BJ (cell line): ENCODE results near the gene SNCA. TPM values are rescaled to one million over a fixed set of nuclear protein-coding genes. Genes with fewer than 3 reads are reported as not detected.

Experiments used
- CTCF ChIA-PET: fragments of 350-600 bp; formaldehyde crosslinking; extraction: SDS; loops from one replicate; lab custom pipeline; 2021; ENCODE audit warnings: antibody characterized with exemption, inconsistent platforms; lab: Yijun Ruan, JAX
- POLR2A ChIA-PET: fragments of 300-600 bp; sonication (Branson Sonifier 250); formaldehyde crosslinking; extraction: SDS; loops from one replicate; lab custom pipeline; 2021; ENCODE audit warnings: antibody characterized with exemption; lab: Charles Lee
- DNase-seq: peaks from one replicate; pipeline ENCODE4 v3.0.0-alpha.2; 2011; ENCODE audit warnings: low read depth
- H3K27me3 ChIP-seq: 2 replicates; pipeline ENCODE4 v1.6.0; 2011; ENCODE audit warnings: low read length; ENCODE audit not compliant: control insufficient read depth, insufficient read depth
- H3K36me3 ChIP-seq: 2 replicates; pipeline ENCODE4 v1.5.1; 2011; ENCODE audit warnings: low read length; ENCODE audit not compliant: control insufficient read depth, insufficient read depth
- H3K4me3 ChIP-seq: 2 replicates; pipeline ENCODE4 v1.5.1; 2011; ENCODE audit warnings: low read depth, mild to moderate bottlenecking, control low read depth, low read length
- CTCF ChIP-seq: IDR thresholded peaks from 2 replicates; pipeline ENCODE4 v1.5.1; 2011; ENCODE audit warnings: low read depth, mild to moderate bottlenecking, control low read depth, inconsistent platforms, low read length, moderate library complexity; ENCODE audit not compliant: insufficient read depth
- polyA plus RNA-seq: library from polyadenylated mRNA; depleted of rRNA; stranded (reverse); fragments of >200 nt; gene quantifications from 2 replicates; pipeline ENCODE4 v1.2.3, GENCODE V29; 2011

The SNCA gene
- polyA plus RNA-seq, 1 experiment = 0.18 TPM

GRCh38 chr4:89835413-89835812, 1.5 kb downstream of the SNCA start:
- CTCF ChIA-PET = no interaction called here
- Histone ChIP-seq H3K36me3 (no peaks in the 10 kb centered on the region), H3K27me3 (peaks cover 28% of the 10 kb centered on the region), H3K4me3 (no peak overlapping the region)
- POLR2A ChIA-PET = no interaction called here
- DNase-seq = no peak
- no peak for TF ChIP-seq CTCF

- Histone ChIP-seq H3K27me3 (peaks cover 26% of the 10 kb centered on the region), H3K36me3 (no peaks in the 10 kb centered on the region), H3K4me3 (no peak overlapping the region)
- POLR2A ChIA-PET = no interaction called here
- no peak for DNase-seq
- CTCF ChIA-PET = no interaction called here
- TF ChIP-seq CTCF = no peak
These were observed 2.3 kb downstream of the SNCA start for GRCh38 chr4:89834486-89835209.

- no peak for DNase-seq
- Histone ChIP-seq H3K27me3 (no peaks in the 10 kb centered on the region; the same call in 1 of the 2 replicates), H3K36me3 (no peaks in the 10 kb centered on the region), H3K4me3 (no peak overlapping the region)
- no peak for TF ChIP-seq CTCF
- POLR2A ChIA-PET = no interaction called here
- CTCF ChIA-PET = no interaction called here
These were observed 7.4 kb downstream of the SNCA start for GRCh38 chr4:89829470-89830138.

- DNase-seq = no peak
- H3K36me3 ChIP-seq = no peaks in the 10 kb centered on the region
- H3K27me3 ChIP-seq = no peaks in the 10 kb centered on the region
- H3K4me3 ChIP-seq = no peak overlapping the region
- CTCF ChIA-PET = no interaction called here
- TF ChIP-seq CTCF = no peak
- POLR2A ChIA-PET = no interaction called here
These were observed 13.5 kb downstream of the SNCA start for GRCh38 chr4:89823416-89823815.

GRCh38 chr4:89821612-89822011, 15.3 kb downstream of the SNCA start:
- POLR2A ChIA-PET = no interaction called here
- H3K4me3 ChIP-seq = no peak overlapping the region
- H3K27me3 ChIP-seq = no peaks in the 10 kb centered on the region
- no peak for DNase-seq
- CTCF ChIA-PET = no interaction called here
- H3K36me3 ChIP-seq = no peaks in the 10 kb centered on the region
- no peak for TF ChIP-seq CTCF
